Activated CD4-positive, CD25-positive, alpha-beta regulatory T cell treated with anti-CD3 and anti-CD28 coated beads, Interleukin-2, amount 50 U/mL, for 72 hours (primary cell): ENCODE results near the gene UBL7.
"Not testable (repeated sequence)": the region's sequence is repeated elsewhere in the genome, so short reads cannot be mapped to it uniquely, and the experiment has no call there.

Source experiments
- DNase-seq: peaks from one replicate; pipeline ENCODE4 v3.0.0; 2021

The UBL7 gene

GRCh38 chr15:74460871-74461846 lies at the start of gene UBL7:
Gene UBL7 (minus strand): TSS chr15:74461160. CDS start chr15:74458867, 2,293 bp downstream.
- peak; percentile 94 for DNase-seq

- DNase-seq, result no peak
These were observed 45.5 kb upstream of the UBL7 start for GRCh38 chr15:74506515-74506840.

GRCh38 chr15:74505837-74506514 lies 45.0 kb upstream of the UBL7 start:
- DNase-seq, result no peak

GRCh38 chr15:74504836-74505235 lies 43.9 kb upstream of the UBL7 start:
- DNase-seq, result no peak

GRCh38 chr15:74504418-74504817 lies 43.5 kb upstream of the UBL7 start:
- DNase-seq, result no peak

- no peak for DNase-seq
These were observed 41.3 kb upstream of the UBL7 start for GRCh38 chr15:74502301-74502700.

GRCh38 chr15:74500401-74500800 lies 39.4 kb upstream of the UBL7 start:
- DNase-seq, result no peak

GRCh38 chr15:74499366-74499765 lies 38.4 kb upstream of the UBL7 start:
- DNase-seq, result no peak

GRCh38 chr15:74497584-74497983 lies 36.6 kb upstream of the UBL7 start:
- no peak for DNase-seq

- DNase-seq, result no peak
These were observed 35.7 kb upstream of the UBL7 start for GRCh38 chr15:74496648-74497047.

- no peak for DNase-seq
These were observed 29.4 kb upstream of the UBL7 start for GRCh38 chr15:74490339-74490689.

- peak; percentile 68 for DNase-seq
These were observed 28.8 kb upstream of the UBL7 start for GRCh38 chr15:74489518-74490338.

GRCh38 chr15:74488776-74489175 lies 27.8 kb upstream of the UBL7 start:
- no peak for DNase-seq

- no peak for DNase-seq
These were observed 21.7 kb upstream of the UBL7 start for GRCh38 chr15:74482661-74483060.

GRCh38 chr15:74480364-74480763 lies 19.4 kb upstream of the UBL7 start:
- DNase-seq, result not testable (repeated sequence)

- not testable (repeated sequence) for DNase-seq
These were observed 10.7 kb upstream of the UBL7 start for GRCh38 chr15:74471621-74472020.

- DNase-seq, result no peak
These were observed 9.9 kb upstream of the UBL7 start for GRCh38 chr15:74470631-74471395.

- no peak for DNase-seq
These were observed 7.5 kb upstream of the UBL7 start for GRCh38 chr15:74468341-74469032.

- no peak for DNase-seq
These were observed 5.6 kb upstream of the UBL7 start for GRCh38 chr15:74466570-74466969.

- no peak for DNase-seq
These were observed 3.9 kb upstream of the UBL7 start for GRCh38 chr15:74464897-74465296.

GRCh38 chr15:74464216-74464615 lies 3.3 kb upstream of the UBL7 start:
- no peak for DNase-seq

GRCh38 chr15:74463634-74464033 lies 2.7 kb upstream of the UBL7 start:
- DNase-seq, result no peak
